ENCODE data around the gene CACNA1H. TPM values are rescaled to one million over a fixed set of nuclear protein-coding genes. Genes with fewer than 3 reads are reported as not detected.

Gene CACNA1H
- total and polyA plus RNA-seq, 3 donors from 2014 or later: 41.1 to 69.0 (median 55.9) TPM

GRCh38 chr16:1176280-1176897 is 23.5 kb downstream of the CACNA1H start:
- intact Hi-C loops (cut with DNase I; ENCODE audit: low total_unique reads): no loop called here
- no peaks in the 10 kb centered on the region for H3K36me3 ChIP-seq (ENCODE audit: low read depth, missing control alignments)
- no peak for DNase-seq
- WGBS, 2 donors: 85 to 87% methylated on average over 10 to 17 of the region's 24 CpGs
- H3K27ac ChIP-seq: no peak overlapping the region
- no peaks in the 10 kb centered on the region for H3K9me3 ChIP-seq
- H3K4me1 ChIP-seq: peaks cover 26% of the 10 kb centered on the region
- no peaks in the 10 kb centered on the region for H3K27me3 ChIP-seq
- TF ChIP-seq CTCF (IDR thresholded peaks at IDR 0.05) (no peak), POLR2A (IDR thresholded peaks at IDR 0.05) (no peak)
- no peak overlapping the region for H3K4me3 ChIP-seq

DNA sequence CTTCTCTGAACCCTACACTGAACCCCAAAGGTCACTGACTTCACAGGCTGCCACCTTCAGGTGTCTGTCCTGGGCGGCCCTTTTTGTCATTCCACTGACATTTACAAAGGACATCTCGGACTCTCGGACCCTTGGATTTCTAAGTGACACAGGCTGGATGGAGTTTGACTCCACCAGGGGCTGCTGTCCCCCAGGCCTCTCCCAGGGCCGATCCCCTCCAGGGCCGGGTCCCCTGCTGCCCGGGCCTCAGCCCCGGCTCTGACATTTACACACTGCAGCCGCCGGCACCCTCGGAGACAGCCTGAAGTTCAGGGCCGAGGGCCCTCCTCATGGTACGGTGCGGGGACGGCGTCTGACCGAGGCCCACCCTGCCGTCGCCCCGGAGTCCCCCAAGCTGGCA is 24.1 kb downstream of the CACNA1H start:
- Histone ChIP-seq H3K4me3 (no peak overlapping the region), H3K27me3 (no peaks in the 10 kb centered on the region), H3K9me3 (no peaks in the 10 kb centered on the region), H3K4me1 (peaks cover 26% of the 10 kb centered on the region), H3K27ac (no peak overlapping the region), H3K36me3 (ENCODE audit: low read depth, missing control alignments) (no peaks in the 10 kb centered on the region)
- TF ChIP-seq CTCF (IDR thresholded peaks at IDR 0.05) (no peak), POLR2A (IDR thresholded peaks at IDR 0.05) (no peak)
- intact Hi-C loops (cut with DNase I; ENCODE audit: low total_unique reads): no loop called here
- no peak for DNase-seq
- WGBS, 2 donors: 85 to 90% methylated on average over 11 to 19 of the region's 19 CpGs

DNA sequence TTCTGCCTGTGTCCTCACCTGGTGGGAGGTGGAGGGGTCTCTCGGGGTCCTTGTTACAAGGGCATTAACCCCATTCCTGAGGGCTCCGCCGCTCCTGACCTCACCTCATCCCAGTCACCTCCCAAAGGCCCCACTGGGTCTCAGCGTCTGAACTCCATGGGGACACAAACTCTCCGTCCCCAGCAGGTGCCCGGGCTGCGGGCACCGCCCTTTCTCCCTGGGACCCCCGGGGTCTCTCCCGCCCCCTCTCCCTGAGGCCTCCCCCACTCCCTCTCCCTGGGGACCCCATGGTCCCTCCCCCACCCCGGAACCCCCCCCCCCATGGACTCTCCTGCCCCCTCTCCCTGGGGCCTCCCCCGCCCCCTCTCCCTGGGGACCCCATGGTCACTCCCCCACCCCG is 24.8 kb downstream of the CACNA1H start:
- Histone ChIP-seq H3K4me1 (peaks cover 30% of the 10 kb centered on the region), H3K36me3 (ENCODE audit: low read depth, missing control alignments) (no peaks in the 10 kb centered on the region), H3K4me3 (no peak overlapping the region), H3K27me3 (no peaks in the 10 kb centered on the region), H3K27ac (no peak overlapping the region), H3K9me3 (no peaks in the 10 kb centered on the region)
- intact Hi-C loops (cut with DNase I; ENCODE audit: low total_unique reads): no loop called here
- no peak for TF ChIP-seq CTCF (IDR thresholded peaks at IDR 0.05)
- no peak for TF ChIP-seq POLR2A (IDR thresholded peaks at IDR 0.05)
- no peak for DNase-seq
- WGBS, 2 donors: 83 to 93% methylated on average over 8 to 11 of the region's 13 CpGs

GRCh38 chr16:1178295-1178910 is 25.5 kb downstream of the CACNA1H start:
- 69 to 81% methylated on average over 19 to 21 of the region's 21 CpGs for WGBS, 2 donors
- TF ChIP-seq POLR2A (IDR thresholded peaks at IDR 0.05) (no peak), CTCF (IDR thresholded peaks at IDR 0.05) (no peak)
- H3K4me3 ChIP-seq: no peak overlapping the region
- DNase-seq: no peak
- no peaks in the 10 kb centered on the region for H3K9me3 ChIP-seq
- peaks cover 33% of the 10 kb centered on the region for H3K4me1 ChIP-seq
- intact Hi-C loops (cut with DNase I; ENCODE audit: low total_unique reads): no loop called here
- no peak overlapping the region for H3K27ac ChIP-seq
- H3K27me3 ChIP-seq: no peaks in the 10 kb centered on the region
- H3K36me3 ChIP-seq (ENCODE audit: low read depth, missing control alignments): no peaks in the 10 kb centered on the region

Measured in testis (tissue), 3 donors.